Thymus (tissue), 11 donors: Measurements from ENCODE around the gene CDH12. TPM values are rescaled to one million over a fixed set of nuclear protein-coding genes. Genes with fewer than 3 reads are reported as not detected.
"Not testable (repeated sequence)": the region's sequence is repeated elsewhere in the genome, so short reads cannot be mapped to it uniquely, and the experiment has no call there.

Source experiments
- DNase-seq, 9 donors: peaks; one replicate each; pipeline ENCODE4 v3.0.0-alpha.2; 2013; ENCODE audit warnings: low spot score in 9 of 9, low read depth in 6 of 9, missing footprints in 1 of 9
- H3K27ac ChIP-seq, 2 donors: one replicate each; pipeline ENCODE4 v1.5.1; 2013; ENCODE audit warnings: control low read depth in 1 of 2, low read depth in 1 of 2, low read length in 1 of 2, mild to moderate bottlenecking in 1 of 2, moderate library complexity in 1 of 2
- H3K27me3 ChIP-seq, 2 donors: one replicate each; pipeline ENCODE4 v1.5.1; 2013; ENCODE audit warnings: low read length in 1 of 2; ENCODE audit not compliant: control insufficient read depth in 2 of 2, insufficient read depth in 1 of 2
- H3K36me3 ChIP-seq, 2 donors: one replicate each; pipeline ENCODE4 v1.5.1; 2013; ENCODE audit warnings: low read length in 1 of 2, mild to moderate bottlenecking in 1 of 2, moderate library complexity in 1 of 2; ENCODE audit not compliant: control insufficient read depth in 2 of 2, insufficient read depth in 2 of 2
- H3K4me1 ChIP-seq, 2 donors: one replicate each; pipeline ENCODE4 v1.5.1; 2013; ENCODE audit warnings: low read length in 2 of 2; ENCODE audit not compliant: control insufficient read depth in 2 of 2, insufficient read depth in 2 of 2
- H3K4me3 ChIP-seq, 2 donors: one replicate each; pipeline ENCODE4 v1.5.1; 2013; ENCODE audit warnings: low read length in 2 of 2, control low read depth in 1 of 2, mild to moderate bottlenecking in 1 of 2
- H3K9me3 ChIP-seq, 2 donors: one replicate each; pipeline ENCODE4 v1.5.1; 2013; ENCODE audit warnings: low read length in 1 of 2, mild to moderate bottlenecking in 1 of 2; ENCODE audit not compliant: control insufficient read depth in 2 of 2, insufficient read depth in 1 of 2
- WGBS: extraction: QIAGEN DNeasy Blood & Tissue Kit; methylation state at CpG from one replicate; pipeline ENCODE4 v1.1.7; 2013; 5-methylcytosine and 5-hydroxymethylcytosine counted together
- polyA plus RNA-seq: library from polyadenylated mRNA; stranded (reverse); fragments of 200-250 nt; gene quantifications from one replicate; pipeline ENCODE4 v1.2.3, GENCODE V29; 2013
- total RNA-seq: library from RNA; stranded (reverse); fragments of 120-200 nt; gene quantifications from one replicate; pipeline ENCODE4 v1.2.4, GENCODE V29; 2013
- donor health status: healthy.

Gene CDH12
- total and polyA plus RNA-seq, 2 donors = 0.05 to 0.09 TPM

GRCh38 chr5:22787398-22787797, 65.7 kb downstream of the CDH12 start:
- no peaks in the 10 kb centered on the region for H3K27me3 ChIP-seq
- H3K4me1 ChIP-seq = no peaks in the 10 kb centered on the region
- no peaks in the 10 kb centered on the region for H3K36me3 ChIP-seq
- H3K4me3 ChIP-seq = no peak overlapping the region
- DNase-seq = no peak
- no peaks in the 10 kb centered on the region for H3K9me3 ChIP-seq
- H3K27ac ChIP-seq = no peak overlapping the region
- 94% methylated on average over 5 of the region's 5 CpGs for WGBS

- DNase-seq = no peak
- Histone ChIP-seq H3K4me3 (no peak overlapping the region), H3K9me3 (no peaks in the 10 kb centered on the region), H3K27ac (no peak overlapping the region), H3K27me3 (no peaks in the 10 kb centered on the region), H3K36me3 (no peaks in the 10 kb centered on the region), H3K4me1 (no peaks in the 10 kb centered on the region)
These were observed 72.4 kb downstream of the CDH12 start for GRCh38 chr5:22780756-22781155.

DNA sequence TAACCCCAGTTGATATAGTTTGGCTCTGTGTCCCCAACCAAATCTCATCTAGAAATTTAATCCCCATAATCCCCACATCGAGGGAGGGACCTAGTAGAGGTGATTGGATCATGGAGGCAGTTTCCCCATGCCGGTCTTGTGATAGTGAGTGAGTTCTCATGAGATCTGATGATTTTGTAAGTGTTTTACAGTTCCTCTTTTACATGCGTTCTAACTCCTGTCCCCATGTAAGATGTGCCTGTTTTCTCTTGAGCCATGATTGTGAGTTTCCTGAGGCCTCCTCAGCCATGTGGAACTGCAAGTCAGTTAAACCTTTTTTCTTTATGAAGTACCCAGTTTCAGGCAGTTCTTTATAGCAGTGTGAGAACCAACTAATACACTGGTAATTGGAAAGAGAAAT, 73.6 kb downstream of the CDH12 start:
- no peaks in the 10 kb centered on the region for H3K4me1 ChIP-seq
- no peaks in the 10 kb centered on the region for H3K9me3 ChIP-seq
- DNase-seq = no peak
- H3K27ac ChIP-seq = no peak overlapping the region
- H3K27me3 ChIP-seq = no peaks in the 10 kb centered on the region
- WGBS = 61% methylated on average over 3 of the region's 3 CpGs
- no peak overlapping the region for H3K4me3 ChIP-seq
- no peaks in the 10 kb centered on the region for H3K36me3 ChIP-seq

DNA sequence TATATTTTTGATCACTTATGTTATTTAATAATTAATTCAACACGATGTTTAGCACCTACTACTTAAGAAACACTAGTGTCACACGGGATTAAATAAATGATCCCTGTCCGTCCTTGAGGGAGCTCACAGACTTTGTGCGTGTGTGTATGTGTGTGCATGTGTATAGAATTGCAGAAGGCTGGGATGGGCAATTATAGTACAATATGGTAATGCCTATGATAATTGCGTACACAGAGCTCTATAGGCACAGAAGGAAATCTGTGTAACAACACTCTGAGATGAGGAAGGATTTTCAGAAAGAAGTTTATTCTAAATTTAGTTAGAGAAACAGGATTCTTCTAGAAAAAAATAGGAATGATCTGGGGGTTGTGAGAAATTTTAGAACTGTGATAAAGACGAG, 76.9 kb downstream of the CDH12 start:
- H3K36me3 ChIP-seq = no peaks in the 10 kb centered on the region
- DNase-seq = no peak
- H3K4me3 ChIP-seq = no peak overlapping the region
- no peaks in the 10 kb centered on the region for H3K4me1 ChIP-seq
- WGBS = 92% methylated on average over 6 of the region's 6 CpGs
- H3K9me3 ChIP-seq = no peaks in the 10 kb centered on the region
- no peaks in the 10 kb centered on the region for H3K27me3 ChIP-seq
- H3K27ac ChIP-seq = no peak overlapping the region

DNA sequence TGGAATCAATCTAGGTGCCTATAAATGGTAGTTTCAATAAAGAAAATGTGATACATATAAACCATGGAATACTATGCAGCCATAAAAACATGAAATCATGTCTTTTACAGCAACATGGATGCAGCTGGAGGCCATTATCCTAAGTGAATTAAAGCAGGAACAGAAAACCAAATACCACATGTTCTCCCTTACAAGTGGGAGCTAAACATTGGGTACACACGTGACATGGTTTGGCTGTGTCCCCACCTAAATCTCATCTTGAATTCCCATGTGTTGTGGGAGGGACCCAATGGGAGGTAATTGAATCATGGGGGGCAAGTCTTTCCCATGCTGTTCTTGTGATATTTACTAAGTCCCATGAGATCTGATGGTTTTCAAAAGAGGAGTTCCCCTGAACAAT, 78.9 kb downstream of the CDH12 start:
- H3K27me3 ChIP-seq, H3K27ac ChIP-seq, H3K4me3 ChIP-seq, H3K9me3 ChIP-seq, H3K4me1 ChIP-seq, DNase-seq, H3K36me3 ChIP-seq: not testable (repeated sequence)
- WGBS = 92% methylated on average over 1 of the region's 1 CpG

GRCh38 chr5:22764736-22765135, 88.4 kb downstream of the CDH12 start:
- Histone ChIP-seq H3K36me3 (no peaks in the 10 kb centered on the region), H3K4me1 (no peaks in the 10 kb centered on the region), H3K9me3 (no peaks in the 10 kb centered on the region), H3K27ac (no peak overlapping the region), H3K27me3 (no peaks in the 10 kb centered on the region), H3K4me3 (no peak overlapping the region)
- WGBS = 87% methylated on average over 5 of the region's 5 CpGs
- DNase-seq = no peak

DNA sequence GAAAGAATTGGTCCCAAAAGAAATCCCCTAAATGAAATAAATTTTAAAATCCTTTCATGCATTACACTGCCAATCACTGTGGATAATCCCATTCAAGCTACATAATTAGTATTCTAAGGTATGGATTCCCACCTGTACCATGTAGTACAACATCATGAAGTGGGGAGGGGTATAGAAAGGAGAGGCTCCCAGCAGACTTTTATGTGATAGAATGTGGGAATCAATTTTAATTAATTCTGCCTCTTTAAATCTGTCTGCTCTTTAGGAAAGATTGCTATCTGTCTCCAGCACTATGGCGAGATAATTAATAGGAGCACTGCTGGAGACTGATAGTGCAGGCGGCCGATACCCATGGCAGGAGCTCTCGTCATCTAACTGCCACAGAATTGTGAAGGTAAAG, 95.4 kb downstream of the CDH12 start:
- no peaks in the 10 kb centered on the region for H3K27me3 ChIP-seq
- 89% methylated on average over 4 of the region's 4 CpGs for WGBS

GRCh38 chr5:22754155-22754554, 99.0 kb downstream of the CDH12 start:
- no peaks in the 10 kb centered on the region for H3K27me3 ChIP-seq
- no peak for DNase-seq
- H3K27ac ChIP-seq = no peak overlapping the region
- H3K4me3 ChIP-seq = no peak overlapping the region
- H3K36me3 ChIP-seq = no peaks in the 10 kb centered on the region
- 94% methylated on average over 3 of the region's 3 CpGs for WGBS
- H3K4me1 ChIP-seq = no peaks in the 10 kb centered on the region
- H3K9me3 ChIP-seq = no peaks in the 10 kb centered on the region

More for the DNA sequence above, 95.4 kb downstream of the CDH12 start:
- no peak for DNase-seq
- no peaks in the 10 kb centered on the region for H3K4me1 ChIP-seq
- H3K4me3 ChIP-seq = no peak overlapping the region
- no peaks in the 10 kb centered on the region for H3K9me3 ChIP-seq
- H3K27ac ChIP-seq = no peak overlapping the region
- no peaks in the 10 kb centered on the region for H3K36me3 ChIP-seq

DNA sequence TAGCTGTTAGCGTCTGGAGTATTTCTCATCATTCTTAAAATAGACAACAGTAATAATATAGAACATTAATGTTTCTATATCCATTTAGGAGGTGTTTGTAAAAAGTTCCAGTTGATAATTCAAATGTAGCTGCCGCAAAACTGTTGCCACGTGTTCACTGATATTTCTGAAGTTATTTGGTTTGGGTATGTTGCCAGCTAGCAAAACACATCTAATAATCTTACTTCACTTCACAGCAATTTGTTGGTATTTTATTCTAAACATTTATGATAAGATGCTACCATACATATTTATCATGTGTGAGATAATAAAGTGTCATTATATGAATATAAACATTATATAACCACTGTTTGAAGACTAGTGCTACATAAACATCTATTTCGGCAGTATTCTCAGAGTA, 101.6 kb downstream of the CDH12 start:
- WGBS = 96% methylated on average over 4 of the region's 4 CpGs

DNA sequence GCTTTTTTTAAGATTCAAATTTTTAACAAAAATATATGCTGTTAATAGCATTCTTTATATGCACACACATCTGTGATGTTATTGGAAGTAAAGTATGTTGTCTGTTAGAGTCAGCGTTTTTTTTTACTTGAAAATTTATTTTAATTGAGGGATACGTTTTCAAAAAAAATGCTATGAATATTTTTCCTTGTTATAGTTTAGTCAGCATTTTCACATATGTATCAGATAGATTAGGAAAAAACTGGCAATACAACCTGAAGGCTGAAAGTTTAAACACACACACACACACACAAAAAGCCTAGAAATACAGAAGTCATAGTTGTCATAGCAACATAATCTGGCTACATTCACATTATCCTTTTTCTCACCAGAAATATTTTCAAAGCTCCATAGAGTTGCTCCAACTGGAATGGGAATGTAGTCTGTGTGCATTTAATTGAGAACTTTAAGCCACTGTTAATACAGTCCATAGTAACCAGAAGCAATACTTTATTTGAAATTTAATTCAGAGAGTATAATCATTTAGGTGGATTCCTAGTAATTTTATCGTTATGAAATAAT, 116.6 kb downstream of the CDH12 start:
- 83% methylated on average over 3 of the region's 3 CpGs for WGBS
- no peaks in the 10 kb centered on the region for H3K4me1 ChIP-seq
- no peak for DNase-seq

More for the DNA sequence above, 101.6 kb downstream of the CDH12 start:
- Histone ChIP-seq H3K36me3 (no peaks in the 10 kb centered on the region), H3K4me1 (no peaks in the 10 kb centered on the region), H3K9me3 (no peaks in the 10 kb centered on the region), H3K27ac (no peak overlapping the region), H3K4me3 (no peak overlapping the region), H3K27me3 (no peaks in the 10 kb centered on the region)
- no peak for DNase-seq

More for the DNA sequence above, 116.6 kb downstream of the CDH12 start:
- Histone ChIP-seq H3K36me3 (no peaks in the 10 kb centered on the region), H3K27me3 (no peaks in the 10 kb centered on the region), H3K27ac (no peak overlapping the region), H3K9me3 (no peaks in the 10 kb centered on the region), H3K4me3 (no peak overlapping the region)
